ENCODE measurements around the gene FOXO6. TPM values are rescaled to one million over a fixed set of nuclear protein-coding genes. Genes with fewer than 3 reads are reported as not detected.
A peak's percentile ranks its signal among the peaks of the same experiment; 100 is the strongest.
"Not testable (repeated sequence)": the region's sequence is repeated elsewhere in the genome, so short reads cannot be mapped to it uniquely, and the experiment has no call there.

FOXO6 gene
- total and polyA plus RNA-seq, 12 donors: 0.30 to 2.6 (median 1.3) TPM

DNA sequence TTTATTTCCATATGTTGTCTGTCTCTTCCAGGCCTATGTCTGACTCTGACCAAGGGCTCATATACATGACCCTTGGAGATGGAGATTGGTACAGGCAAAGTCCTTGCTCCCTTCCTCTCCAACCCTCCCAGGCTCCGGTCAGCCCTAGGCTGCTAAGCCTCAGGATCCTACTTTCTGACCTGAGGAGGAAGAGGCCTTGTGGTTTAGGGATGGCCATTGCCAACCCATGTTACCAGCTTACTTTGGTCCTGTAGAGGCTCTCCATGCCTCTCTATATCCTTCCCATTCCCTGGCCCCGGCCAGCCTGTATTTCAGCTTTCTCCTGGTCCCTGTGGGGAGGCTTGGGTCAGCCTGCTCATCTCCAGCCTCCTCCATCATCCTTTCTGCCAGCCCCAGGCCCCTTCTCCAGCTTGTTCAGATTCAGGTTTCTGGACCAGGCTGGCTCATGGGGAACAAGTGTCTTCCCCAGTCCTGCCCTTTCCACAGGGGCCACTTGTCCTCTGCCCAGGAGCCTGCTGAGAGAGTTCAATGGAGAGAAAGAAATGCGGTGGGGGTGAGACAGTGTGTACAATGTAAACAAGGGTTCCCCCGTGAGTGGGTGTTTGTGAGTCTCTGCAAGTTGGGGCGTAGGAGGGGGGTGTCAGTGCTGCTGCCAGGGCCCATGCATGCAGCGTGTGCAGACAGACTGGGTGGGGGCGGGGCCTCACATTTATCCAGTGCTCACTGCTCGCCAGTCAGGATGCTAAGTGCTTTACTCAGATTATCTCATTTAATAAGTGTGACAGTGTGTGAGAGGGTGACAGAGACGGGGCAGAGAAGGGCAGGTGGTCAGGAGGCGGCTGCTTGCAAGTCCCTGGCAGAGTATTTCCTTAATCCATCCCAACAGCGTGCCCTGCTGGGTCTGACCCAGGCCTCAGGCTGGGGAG is 31.3 kb upstream of the FOXO6 start:
- peaks cover 0 to 5% (median 0%) of the 10 kb centered on the region in 11 donors for H3K9me3 ChIP-seq
- H3K4me1 ChIP-seq: no peaks in the 10 kb centered on the region
- H3K36me3 ChIP-seq: no peaks in the 10 kb centered on the region
- peaks cover 0 to 15% (median 0%) of the 10 kb centered on the region in 7 donors for H3K27me3 ChIP-seq
- ATAC-seq (peak in 1 of 8 donors; percentile 18), DNase-seq (no peak)
- no peak overlapping the region for H3K4me3 ChIP-seq
- WGBS, 2 donors: 78 to 80% methylated on average over 11 of the region's 11 CpGs
- TF ChIP-seq, protein P1, sequence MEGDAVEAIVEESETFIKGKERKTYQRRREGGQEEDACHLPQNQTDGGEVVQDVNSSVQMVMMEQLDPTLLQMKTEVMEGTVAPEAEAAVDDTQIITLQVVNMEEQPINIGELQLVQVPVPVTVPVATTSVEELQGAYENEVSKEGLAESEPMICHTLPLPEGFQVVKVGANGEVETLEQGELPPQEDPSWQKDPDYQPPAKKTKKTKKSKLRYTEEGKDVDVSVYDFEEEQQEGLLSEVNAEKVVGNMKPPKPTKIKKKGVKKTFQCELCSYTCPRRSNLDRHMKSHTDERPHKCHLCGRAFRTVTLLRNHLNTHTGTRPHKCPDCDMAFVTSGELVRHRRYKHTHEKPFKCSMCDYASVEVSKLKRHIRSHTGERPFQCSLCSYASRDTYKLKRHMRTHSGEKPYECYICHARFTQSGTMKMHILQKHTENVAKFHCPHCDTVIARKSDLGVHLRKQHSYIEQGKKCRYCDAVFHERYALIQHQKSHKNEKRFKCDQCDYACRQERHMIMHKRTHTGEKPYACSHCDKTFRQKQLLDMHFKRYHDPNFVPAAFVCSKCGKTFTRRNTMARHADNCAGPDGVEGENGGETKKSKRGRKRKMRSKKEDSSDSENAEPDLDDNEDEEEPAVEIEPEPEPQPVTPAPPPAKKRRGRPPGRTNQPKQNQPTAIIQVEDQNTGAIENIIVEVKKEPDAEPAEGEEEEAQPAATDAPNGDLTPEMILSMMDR (IDR thresholded peaks at IDR 0.05): no peak
- H3K27ac ChIP-seq: no peak overlapping the region
- intact Hi-C loops (cut with DNase I): loop anchor here in 1 of 10 donors (5.0 kb wide), 1 partner anchor 72 kb away; no protein-coding TSS in a partner anchor

DNA sequence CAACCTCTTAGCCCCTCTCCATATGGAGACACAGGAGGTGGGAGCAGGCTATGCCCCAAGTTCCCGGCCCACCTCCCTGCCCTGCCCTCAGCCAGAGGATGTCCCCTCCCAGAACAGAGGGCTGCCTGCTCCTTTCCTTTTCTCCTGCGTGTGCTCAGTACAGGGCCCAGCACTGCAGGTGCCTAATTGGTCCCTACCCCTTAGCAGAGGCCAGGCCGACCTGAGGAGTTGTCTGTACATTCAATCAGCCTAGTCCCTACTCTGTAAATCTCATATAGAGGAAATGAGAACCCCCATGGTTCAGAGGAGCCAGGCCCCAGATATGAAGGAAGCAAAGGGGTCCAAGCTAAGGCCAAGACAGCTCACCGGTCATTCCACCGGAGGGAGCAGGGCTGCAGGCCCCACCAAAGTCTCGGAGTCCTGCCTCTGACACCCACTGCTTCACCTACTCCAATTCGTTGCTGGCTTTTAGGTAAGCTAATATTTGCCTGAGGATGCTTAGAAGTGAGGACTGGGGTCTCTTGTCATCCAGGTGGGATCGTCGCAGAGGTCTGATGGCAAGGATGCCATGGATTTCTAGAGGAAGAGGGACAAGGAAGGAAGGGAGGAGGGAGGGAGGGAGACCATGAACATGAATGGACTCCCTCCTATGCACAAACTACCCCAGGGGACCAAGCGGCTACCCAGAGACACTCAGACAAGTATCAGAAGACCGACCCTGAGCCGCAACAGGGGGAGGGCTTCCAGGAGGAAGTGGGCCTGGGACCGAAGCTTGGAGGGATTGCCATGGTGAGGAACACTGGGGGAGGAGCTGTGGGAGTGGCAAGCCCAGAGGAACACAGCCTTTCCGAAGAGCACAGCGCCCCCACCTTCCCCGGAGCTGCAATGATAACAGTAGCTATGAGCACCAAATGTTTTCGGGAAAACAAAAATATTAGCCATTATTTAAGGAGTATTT is 30.4 kb upstream of the FOXO6 start:
- Histone ChIP-seq H3K4me3 (no peak overlapping the region), H3K4me1 (no peaks in the 10 kb centered on the region), H3K27me3 (peaks cover 0 to 15% (median 0%) of the 10 kb centered on the region in 7 donors), H3K36me3 (no peaks in the 10 kb centered on the region), H3K9me3 (peaks cover 0 to 5% (median 0%) of the 10 kb centered on the region in 11 donors), H3K27ac (no peak overlapping the region)
- ATAC-seq (peak in 1 of 8 donors; percentile 48), DNase-seq (no peak)
- intact Hi-C loops (cut with DNase I): no loop called here
- 58 to 62% methylated on average over 17 of the region's 17 CpGs for WGBS, 2 donors
- TF ChIP-seq, protein P1 (IDR thresholded peaks at IDR 0.05): no peak

DNA sequence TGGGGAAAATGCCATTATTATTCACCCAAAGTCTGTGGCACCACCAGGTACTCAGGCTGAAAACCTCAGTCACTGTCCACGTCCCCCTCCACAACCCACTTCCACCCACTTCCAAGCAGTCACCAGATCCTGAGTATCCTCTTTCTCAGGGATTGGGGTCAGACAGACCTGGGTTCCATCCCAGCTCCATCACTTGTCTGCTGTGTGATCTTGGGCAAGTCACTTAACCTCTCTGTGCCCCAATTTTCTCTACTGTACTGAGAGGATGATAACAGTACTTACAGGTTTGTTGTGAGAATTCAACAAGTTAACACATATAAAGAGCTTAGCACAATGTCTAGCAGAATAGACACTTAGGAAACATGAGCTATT is 29.7 kb upstream of the FOXO6 start:
- intact Hi-C loops (cut with DNase I): no loop called here
- peaks cover 0 to 5% (median 0%) of the 10 kb centered on the region in 11 donors for H3K9me3 ChIP-seq
- no peak overlapping the region for H3K27ac ChIP-seq
- H3K36me3 ChIP-seq: no peaks in the 10 kb centered on the region
- WGBS, 2 donors: 67 to 68% methylated on average over 1 of the region's 1 CpG
- TF ChIP-seq, protein P1 (IDR thresholded peaks at IDR 0.05): no peak
- H3K27me3 ChIP-seq: peaks cover 0 to 15% (median 0%) of the 10 kb centered on the region in 7 donors
- no peak overlapping the region for H3K4me3 ChIP-seq
- DNase-seq (no peak), ATAC-seq (no peak)
- no peaks in the 10 kb centered on the region for H3K4me1 ChIP-seq

DNA sequence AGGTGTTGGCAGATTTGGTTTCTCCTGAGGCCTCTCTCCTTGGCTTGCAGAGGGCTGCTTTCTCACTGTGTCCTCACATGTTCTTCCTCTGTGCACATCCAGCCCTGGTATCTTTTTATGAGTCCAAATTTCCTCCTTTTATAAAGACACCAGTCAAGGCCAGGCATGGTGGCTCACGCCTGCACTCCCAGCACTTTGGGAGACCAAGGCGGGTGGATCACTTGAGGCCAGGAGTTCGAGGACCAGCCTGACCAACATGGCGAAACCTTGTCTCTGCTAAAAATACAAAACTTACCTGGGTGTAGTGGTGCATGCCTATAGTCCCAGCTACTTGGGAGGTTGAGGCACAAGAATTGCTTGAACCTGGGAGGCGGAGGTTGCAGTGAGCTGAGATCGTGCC is 29.1 kb upstream of the FOXO6 start:
- H3K27ac ChIP-seq; H3K36me3 ChIP-seq; DNase-seq; H3K4me1 ChIP-seq; intact Hi-C loops (cut with DNase I); H3K4me3 ChIP-seq; ATAC-seq; H3K9me3 ChIP-seq: not testable (repeated sequence)
- peaks cover 0 to 15% (median 0%) of the 10 kb centered on the region in 7 donors for H3K27me3 ChIP-seq
- 98 to 100% methylated on average over 6 of the region's 6 CpGs for WGBS, 2 donors
